ENCODE data around the gene HOXD10. TPM values are rescaled to one million over a fixed set of nuclear protein-coding genes. Genes with fewer than 3 reads are reported as not detected.

Gene HOXD10
- total RNA-seq, 2 experiments from 2014 or later = not detected

GRCh38 chr2:176081837-176082524 is 34.6 kb upstream of the HOXD10 start:
- ChIA-PET CTCF (interaction anchor here (0.6 kb wide), 1 partner anchor 131 kb away, joined by 3 read pairs; no protein-coding TSS in a partner anchor), POLR2A (no interaction called here)

- ChIA-PET POLR2A (no interaction called here), CTCF (interaction anchor here (0.6 kb wide), 1 partner anchor 131 kb away, joined by 3 read pairs; no protein-coding TSS in a partner anchor)
These were observed 34.1 kb upstream of the HOXD10 start for GRCh38 chr2:176082525-176082823.

GRCh38 chr2:176082824-176083751 is 33.5 kb upstream of the HOXD10 start:
- ChIA-PET POLR2A (no interaction called here), CTCF (interaction anchor here (0.6 kb wide), 1 partner anchor 132 kb away, joined by 3 read pairs; no protein-coding TSS in a partner anchor)

GRCh38 chr2:176083796-176084261 is 32.7 kb upstream of the HOXD10 start, which contains the start of gene EVX2:
Gene EVX2 (minus strand): TSS chr2:176083962. CDS start chr2:176083776, 186 bp downstream.
- CTCF ChIA-PET = interaction anchor here (0.5 kb wide), 1 partner anchor 577 kb away, joined by 3 read pairs; no protein-coding TSS in a partner anchor
- POLR2A ChIA-PET = no interaction called here

GRCh38 chr2:176084611-176085119 is 31.9 kb upstream of the HOXD10 start:
- CTCF ChIA-PET = interaction anchor here (1.0 to 1.6 kb wide), 3 partner anchors 11 to 395 kb away, joined by 3 to 4 read pairs (median 4); no protein-coding TSS in a partner anchor
- POLR2A ChIA-PET = no interaction called here

GRCh38 chr2:176085120-176085788 is 31.3 kb upstream of the HOXD10 start:
- ChIA-PET CTCF (interaction anchor here (1.0 to 1.6 kb wide), 3 partner anchors 11 to 395 kb away, joined by 3 to 4 read pairs (median 4); no protein-coding TSS in a partner anchor), POLR2A (no interaction called here)

- CTCF ChIA-PET = interaction anchor here (1.3 to 1.6 kb wide), 2 partner anchors 12 to 396 kb away, joined by 4 read pairs; no protein-coding TSS in a partner anchor
- POLR2A ChIA-PET = no interaction called here
These were observed 30.5 kb upstream of the HOXD10 start for GRCh38 chr2:176085861-176086771.

- CTCF ChIA-PET = interaction anchor here (2.3 kb wide), 1 partner anchor 10 kb away, joined by 8 read pairs; no protein-coding TSS in a partner anchor
- POLR2A ChIA-PET = no interaction called here
These were observed 29.1 kb upstream of the HOXD10 start for GRCh38 chr2:176087330-176088047.

- ChIA-PET CTCF (interaction anchor here (0.6 to 2.3 kb wide), 2 partner anchors 9 to 132 kb away, joined by 5 to 8 read pairs; no protein-coding TSS in a partner anchor), POLR2A (no interaction called here)
These were observed 28.3 kb upstream of the HOXD10 start for GRCh38 chr2:176088048-176088936.

GRCh38 chr2:176088937-176089842 is 27.4 kb upstream of the HOXD10 start:
- ChIA-PET CTCF (interaction anchor here (2.3 kb wide), 1 partner anchor 8 kb away, joined by 8 read pairs; no protein-coding TSS in a partner anchor), POLR2A (no interaction called here)

- ChIA-PET CTCF (interaction anchor here (2.3 kb wide), 1 partner anchor 8 kb away, joined by 8 read pairs; no protein-coding TSS in a partner anchor), POLR2A (no interaction called here)
These were observed 26.7 kb upstream of the HOXD10 start for GRCh38 chr2:176089843-176090395.

GRCh38 chr2:176090862-176091261 is 25.7 kb upstream of the HOXD10 start:
- POLR2A ChIA-PET = no interaction called here
- CTCF ChIA-PET = no interaction called here

GRCh38 chr2:176091329-176092258 is 25.0 kb upstream of the HOXD10 start:
- CTCF ChIA-PET = no interaction called here
- POLR2A ChIA-PET = no interaction called here
